GM12878 (cell line): ENCODE results near the gene PPP1R13B. TPM values are rescaled to one million over a fixed set of nuclear protein-coding genes. Genes with fewer than 3 reads are reported as not detected.

Experiments used
- ATAC-seq: fragments of 200-7000 bp; cut with Tn5 transposase; 3 replicates; pipeline ENCODE4 v1.9.1; 2020; ENCODE audit warnings: mild to moderate bottlenecking, moderate library complexity
- BruUV-seq: library from RNA; stranded (reverse); fragments of 400-500 nt; replicated peaks from 2 replicates; lab custom pipeline; 2021; lab: Mats Ljungman, UMichigan
- CTCF ChIA-PET: fragments of 300-600 bp; sonication (Branson Sonifier 250); formaldehyde crosslinking; extraction: SDS; loops from one replicate; lab custom pipeline; 2021; ENCODE audit warnings: inconsistent platforms; lab: Yijun Ruan, JAX
- POLR2A ChIA-PET: fragments of 350-600 bp; formaldehyde crosslinking; extraction: SDS; loops from one replicate; lab custom pipeline; 2021; ENCODE audit warnings: inconsistent platforms; lab: Charles Lee
- RAD21 ChIA-PET: fragments of 300-600 bp; sonication (Branson Sonifier 250); formaldehyde crosslinking; loops from one replicate; lab custom pipeline; 2023; ENCODE audit warnings: antibody characterized with exemption; ENCODE audit not compliant: unreplicated experiment; lab: Charles Lee
- SMC1A ChIA-PET: fragments of 300-600 bp; sonication (Branson Sonifier 250); formaldehyde crosslinking; loops from one replicate; lab custom pipeline; 2023; ENCODE audit not compliant: unreplicated experiment, uncharacterized antibody; lab: Charles Lee
- DNase-seq: peaks from one replicate; pipeline ENCODE4 v3.0.0-alpha.2; 2011; ENCODE audit warnings: low read depth, low spot score
- FAIRE-seq: peaks from 3 replicates; lab custom pipeline; 2011; peaks lifted over from hg19 to GRCh38; lab: Jason Lieb, UNC
- H2AFZ ChIP-seq: 2 replicates; pipeline ENCODE4 v1.6.0; 2011; ENCODE audit warnings: low read depth, low read length, control low read depth; ENCODE audit not compliant: control insufficient read depth
- H3K27ac ChIP-seq: 2 replicates; pipeline ENCODE4 v1.5.1; 2011; ENCODE audit warnings: control low read depth; ENCODE audit not compliant: control insufficient read depth, insufficient read depth
- H3K27me3 ChIP-seq, 2 experiments: replicated peaks in 1 of 2; 2 replicates each; pipeline versions ENCODE4 v1.6.0 to v1.6.1; 2011; ENCODE audit warnings: low read length in 1 of 2; ENCODE audit not compliant: control insufficient read depth in 2 of 2, insufficient read depth in 2 of 2
- H3K36me3 ChIP-seq, 2 experiments: 2 replicates each; pipeline ENCODE4 v1.5.1; 2011; ENCODE audit warnings: low read length in 1 of 2; ENCODE audit not compliant: control insufficient read depth in 2 of 2, insufficient read depth in 2 of 2
- H3K4me1 ChIP-seq: 2 replicates; pipeline ENCODE4 v1.6.1; 2011; ENCODE audit warnings: mild to moderate bottlenecking, low read length, moderate library complexity, mixed read lengths; ENCODE audit not compliant: control insufficient read depth, insufficient read depth
- H3K4me2 ChIP-seq: 2 replicates; pipeline ENCODE4 v1.6.0; 2011; ENCODE audit warnings: control low read depth; ENCODE audit not compliant: control insufficient read depth, insufficient read depth
- H3K4me3 ChIP-seq: fragments of 200-600 bp; sonication (generic); 2 replicates; pipeline ENCODE4 v1.5.1; 2016
- H3K79me2 ChIP-seq: 2 replicates; pipeline ENCODE4 v1.6.0; 2011; ENCODE audit warnings: low read length; ENCODE audit not compliant: control insufficient read depth, insufficient read depth
- H3K9ac ChIP-seq: 2 replicates; pipeline ENCODE4 v1.8.0; 2011; ENCODE audit warnings: low read length, control low read depth, mixed read lengths; ENCODE audit not compliant: control insufficient read depth, insufficient read depth
- H3K9me3 ChIP-seq: replicated peaks from 3 replicates; pipeline ENCODE4 v1.5.1; 2011; ENCODE audit warnings: mild to moderate bottlenecking, low read length; ENCODE audit not compliant: control insufficient read depth, insufficient read depth
- H4K20me1 ChIP-seq: 2 replicates; pipeline ENCODE4 v1.6.0; 2011; ENCODE audit not compliant: control insufficient read depth, insufficient read depth
- EP300 ChIP-seq, 2 experiments: fragments of 150-350 bp in 1 of 2; IDR thresholded peaks; 2 replicates each; pipeline ENCODE4 v1.6.1; 2011 to 2012; ENCODE audit warnings: low read depth in 2 of 2, low read length in 2 of 2, borderline replicate concordance in 1 of 2, improper control_type of control experiment in 1 of 2, inconsistent platforms in 1 of 2; ENCODE audit not compliant: control insufficient read depth in 1 of 2
- ESRRA ChIP-seq: IDR thresholded peaks from 2 replicates; pipeline ENCODE4 v1.6.1; 2012; ENCODE audit warnings: mild to moderate bottlenecking, low read length, improper control_type of control experiment
- ETV6 ChIP-seq, 2 experiments: fragments of 450-650 bp in 1 of 2; IDR thresholded peaks in 1 of 2; conservative IDR thresholded peaks in 1 of 2; 2 replicates each; pipeline ENCODE4 v1.6.1; 2014; ENCODE audit warnings: antibody characterized with exemption in 1 of 2, borderline replicate concordance in 1 of 2, low read depth in 1 of 2, mild to moderate bottlenecking in 1 of 2, moderate library complexity in 1 of 2
- LARP7 ChIP-seq: fragments of 450-650 bp; IDR thresholded peaks from 2 replicates; pipeline ENCODE4 v1.6.1; 2017; ENCODE audit warnings: mild to moderate bottlenecking
- NBN ChIP-seq: fragments of 450-650 bp; IDR thresholded peaks from 2 replicates; pipeline ENCODE4 v1.6.1; 2016
- SRF ChIP-seq, 2 experiments: IDR thresholded peaks; 2 replicates each; pipeline ENCODE4 v1.6.1; 2011; ENCODE audit warnings: low read depth in 2 of 2, low read length in 2 of 2, mild to moderate bottlenecking in 1 of 2, moderate library complexity in 1 of 2
- ZBED1 ChIP-seq: IDR thresholded peaks from 2 replicates; pipeline ENCODE4 v1.6.1; 2016; ENCODE audit warnings: borderline replicate concordance
- ZNF207 ChIP-seq: fragments of 450-650 bp; IDR thresholded peaks from 2 replicates; pipeline ENCODE4 v1.6.1; 2014; ENCODE audit warnings: antibody characterized with exemption, mild to moderate bottlenecking, borderline replicate concordance
- ZNF384 ChIP-seq: IDR thresholded peaks from 2 replicates; pipeline ENCODE4 v1.6.1; 2012; ENCODE audit warnings: low read depth, mild to moderate bottlenecking, low read length, improper control_type of control experiment, borderline replicate concordance
- ZSCAN29 ChIP-seq: fragments of 450-650 bp; IDR thresholded peaks from 2 replicates; pipeline ENCODE4 v1.6.1; 2017; ENCODE audit warnings: mild to moderate bottlenecking, moderate library complexity
- WGBS: methylation state at CpG from one replicate; pipeline ENCODE4 v1.1.6; 2016; ENCODE audit warnings: low lambda C conversion rate; ENCODE audit not compliant: insufficient replicate concordance, insufficient coverage; ENCODE audit errors: missing lambda C conversion rate; 5-methylcytosine and 5-hydroxymethylcytosine counted together
- in situ Hi-C: fragments of 300-500 bp; cut with MboI; formaldehyde crosslinking; loops from 9 replicates; pipeline ENCODE4 v1.14.3; 2018; ENCODE audit warnings: mixed read lengths
- intact Hi-C: fragments of 100-400 bp; cut with micrococcal nuclease; formaldehyde crosslinking; loops from one replicate; pipeline ENCODE4 v1.14.2; 2022; ENCODE audit not compliant: unreplicated experiment
- polyA plus RNA-seq, 11 experiments: library from polyadenylated mRNA; depleted of rRNA in 4 of 11; unstranded in 6 of 11; stranded (reverse) in 5 of 11; fragments of >200 nt; fragmentation: Nextera tagmentation in 4 of 11; fragmentation: Illumina TruSeq in 1 of 11; extraction: Ambion mirVana in 4 of 11; extraction: Trizol in 1 of 11; gene quantifications; 1 replicate in 1 of 11; 2 replicates in 10 of 11; pipeline versions ENCODE4 v1.2.1 to v1.2.3, GENCODE V29; 2011 to 2016; ENCODE audit warnings: inconsistent platforms in 2 of 11, missing spikeins in 2 of 11, low read depth in 1 of 11
- total RNA-seq, 4 experiments: library from RNA; depleted of rRNA in 3 of 4; stranded (reverse); fragments of >200 nt in 3 of 4; fragmentation: Illumina TruSeq in 1 of 4; extraction: Trizol in 1 of 4; gene quantifications; 2 replicates each; pipeline versions ENCODE4 v1.2.1 to v1.2.3, GENCODE V29; 2013 to 2021
- TF ChIP-seq, protein P1 (sequence below): fragments of 450-650 bp; IDR thresholded peaks from 2 replicates; pipeline ENCODE4 v1.6.1; 2017; ENCODE audit warnings: antibody characterized with exemption, mild to moderate bottlenecking, moderate library complexity
- TF ChIP-seq, protein P2 (sequence below): fragments of 450-650 bp; conservative IDR thresholded peaks from 2 replicates; pipeline ENCODE4 v1.6.1; 2017; ENCODE audit warnings: mild to moderate bottlenecking, moderate library complexity
- TF ChIP-seq, protein P3 (sequence below): fragments of 450-650 bp; IDR thresholded peaks from 2 replicates; pipeline ENCODE4 v1.6.1; 2014; ENCODE audit warnings: mild to moderate bottlenecking

PPP1R13B gene
- total and polyA plus RNA-seq, 10 of the 15 experiments (the other 5 are each of a cell fraction or from before 2014, with no cell fraction given), result 0.16 to 8.1 (median 3.2) TPM

DNA sequence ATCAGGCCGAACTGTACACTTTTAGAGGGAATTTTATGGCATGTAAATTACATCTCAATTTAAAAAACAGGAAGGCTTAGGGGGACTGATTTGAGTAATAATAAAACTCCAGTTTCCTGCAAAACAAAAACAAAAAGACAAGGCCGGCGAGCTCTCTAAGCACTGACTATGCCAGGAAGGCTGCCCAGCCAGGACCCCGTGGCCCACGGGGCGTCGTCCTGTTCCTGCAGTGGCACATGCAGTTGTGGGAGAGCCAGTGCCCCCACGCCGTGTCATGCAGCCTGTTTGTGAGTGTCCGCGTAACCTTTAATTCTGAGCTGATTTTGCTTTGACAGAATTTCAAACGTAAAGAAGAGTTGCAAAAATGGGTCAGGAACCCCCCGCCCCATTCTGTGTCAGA is 142.7 kb downstream of the PPP1R13B start:
- SMC1A ChIA-PET, result no interaction called here
- Histone ChIP-seq H3K9me3 (no peaks in the 10 kb centered on the region), H3K27ac (no peak overlapping the region), H3K9ac (no peak overlapping the region), H3K79me2 (no peaks in the 10 kb centered on the region), H4K20me1 (no peaks in the 10 kb centered on the region), H3K4me2 (no peak overlapping the region), H2AFZ (no peak overlapping the region), H3K4me1 (no peaks in the 10 kb centered on the region), H3K27me3 (no peaks in the 10 kb centered on the region), H3K36me3 (peaks cover 8 to 45% of the 10 kb centered on the region in 2 experiments; a peak in 3 of 4 replicates), H3K4me3 (no peak overlapping the region)
- CTCF ChIA-PET, result no interaction called here
- in situ Hi-C loops (no loop called here), intact Hi-C loops (no loop called here)
- 51% methylated on average over 13 of the region's 13 CpGs for WGBS
- FAIRE-seq (no peak), ATAC-seq (no peak), DNase-seq (no peak)
- TF ChIP-seq NBN, result no peak
- no peak for TF ChIP-seq ZNF384
- no peak for TF ChIP-seq ZBED1
- no peak for TF ChIP-seq LARP7
- TF ChIP-seq, protein P1, sequence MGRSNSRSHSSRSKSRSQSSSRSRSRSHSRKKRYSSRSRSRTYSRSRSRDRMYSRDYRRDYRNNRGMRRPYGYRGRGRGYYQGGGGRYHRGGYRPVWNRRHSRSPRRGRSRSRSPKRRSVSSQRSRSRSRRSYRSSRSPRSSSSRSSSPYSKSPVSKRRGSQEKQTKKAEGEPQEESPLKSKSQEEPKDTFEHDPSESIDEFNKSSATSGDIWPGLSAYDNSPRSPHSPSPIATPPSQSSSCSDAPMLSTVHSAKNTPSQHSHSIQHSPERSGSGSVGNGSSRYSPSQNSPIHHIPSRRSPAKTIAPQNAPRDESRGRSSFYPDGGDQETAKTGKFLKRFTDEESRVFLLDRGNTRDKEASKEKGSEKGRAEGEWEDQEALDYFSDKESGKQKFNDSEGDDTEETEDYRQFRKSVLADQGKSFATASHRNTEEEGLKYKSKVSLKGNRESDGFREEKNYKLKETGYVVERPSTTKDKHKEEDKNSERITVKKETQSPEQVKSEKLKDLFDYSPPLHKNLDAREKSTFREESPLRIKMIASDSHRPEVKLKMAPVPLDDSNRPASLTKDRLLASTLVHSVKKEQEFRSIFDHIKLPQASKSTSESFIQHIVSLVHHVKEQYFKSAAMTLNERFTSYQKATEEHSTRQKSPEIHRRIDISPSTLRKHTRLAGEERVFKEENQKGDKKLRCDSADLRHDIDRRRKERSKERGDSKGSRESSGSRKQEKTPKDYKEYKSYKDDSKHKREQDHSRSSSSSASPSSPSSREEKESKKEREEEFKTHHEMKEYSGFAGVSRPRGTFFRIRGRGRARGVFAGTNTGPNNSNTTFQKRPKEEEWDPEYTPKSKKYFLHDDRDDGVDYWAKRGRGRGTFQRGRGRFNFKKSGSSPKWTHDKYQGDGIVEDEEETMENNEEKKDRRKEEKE, result no peak
- no peak for TF ChIP-seq ESRRA
- no peak for TF ChIP-seq SRF (IDR thresholded peaks at IDR 0.05; ENCODE audit: low read depth in 2 of 2, low read length in 2 of 2)
- TF ChIP-seq, protein P2, sequence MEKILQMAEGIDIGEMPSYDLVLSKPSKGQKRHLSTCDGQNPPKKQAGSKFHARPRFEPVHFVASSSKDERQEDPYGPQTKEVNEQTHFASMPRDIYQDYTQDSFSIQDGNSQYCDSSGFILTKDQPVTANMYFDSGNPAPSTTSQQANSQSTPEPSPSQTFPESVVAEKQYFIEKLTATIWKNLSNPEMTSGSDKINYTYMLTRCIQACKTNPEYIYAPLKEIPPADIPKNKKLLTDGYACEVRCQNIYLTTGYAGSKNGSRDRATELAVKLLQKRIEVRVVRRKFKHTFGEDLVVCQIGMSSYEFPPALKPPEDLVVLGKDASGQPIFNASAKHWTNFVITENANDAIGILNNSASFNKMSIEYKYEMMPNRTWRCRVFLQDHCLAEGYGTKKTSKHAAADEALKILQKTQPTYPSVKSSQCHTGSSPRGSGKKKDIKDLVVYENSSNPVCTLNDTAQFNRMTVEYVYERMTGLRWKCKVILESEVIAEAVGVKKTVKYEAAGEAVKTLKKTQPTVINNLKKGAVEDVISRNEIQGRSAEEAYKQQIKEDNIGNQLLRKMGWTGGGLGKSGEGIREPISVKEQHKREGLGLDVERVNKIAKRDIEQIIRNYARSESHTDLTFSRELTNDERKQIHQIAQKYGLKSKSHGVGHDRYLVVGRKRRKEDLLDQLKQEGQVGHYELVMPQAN, result no peak
- no peak for TF ChIP-seq EP300 (IDR thresholded peaks at IDR 0.05; ENCODE audit: borderline replicate concordance in 1 of 2, control insufficient read depth in 1 of 2, low read depth in 2 of 2, low read length in 2 of 2)
- no peak for TF ChIP-seq ZNF207
- TF ChIP-seq, protein P3, sequence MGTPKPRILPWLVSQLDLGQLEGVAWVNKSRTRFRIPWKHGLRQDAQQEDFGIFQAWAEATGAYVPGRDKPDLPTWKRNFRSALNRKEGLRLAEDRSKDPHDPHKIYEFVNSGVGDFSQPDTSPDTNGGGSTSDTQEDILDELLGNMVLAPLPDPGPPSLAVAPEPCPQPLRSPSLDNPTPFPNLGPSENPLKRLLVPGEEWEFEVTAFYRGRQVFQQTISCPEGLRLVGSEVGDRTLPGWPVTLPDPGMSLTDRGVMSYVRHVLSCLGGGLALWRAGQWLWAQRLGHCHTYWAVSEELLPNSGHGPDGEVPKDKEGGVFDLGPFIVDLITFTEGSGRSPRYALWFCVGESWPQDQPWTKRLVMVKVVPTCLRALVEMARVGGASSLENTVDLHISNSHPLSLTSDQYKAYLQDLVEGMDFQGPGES, result no peak
- TF ChIP-seq ETV6 (conservative IDR thresholded peaks at IDR 0.05 in 1 of 2, IDR thresholded peaks at IDR 0.05 in 1 of 2; ENCODE audit: borderline replicate concordance in 1 of 2, low read depth in 1 of 2), result no peak
- TF ChIP-seq ZSCAN29, result no peak
- POLR2A ChIA-PET, result no interaction called here
- BruUV-seq, result no TSS peak
- RAD21 ChIA-PET, result no interaction called here
